ENCODE data around the gene TPST1.

DNA sequence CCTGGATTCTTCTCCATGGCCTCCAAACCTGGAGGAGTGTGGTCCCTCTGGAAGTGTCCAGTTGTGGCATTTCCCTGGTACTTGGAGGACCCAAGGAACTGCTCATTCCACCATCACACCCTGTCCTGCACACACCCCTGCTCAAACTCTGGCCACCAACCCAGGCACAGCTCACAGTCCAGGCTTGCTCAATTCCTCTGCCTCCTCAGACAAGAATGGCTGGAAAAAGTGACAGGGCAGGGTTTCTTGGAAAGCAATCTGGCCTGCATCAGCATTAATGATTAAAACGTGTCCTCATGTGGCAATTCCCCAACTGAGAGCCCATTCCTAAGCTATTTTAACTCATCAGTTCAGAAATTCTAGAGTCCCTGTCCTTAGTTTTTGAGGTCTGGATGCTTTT lies 17.2 kb upstream of the TPST1 start:
- TF ChIP-seq, protein P1, sequence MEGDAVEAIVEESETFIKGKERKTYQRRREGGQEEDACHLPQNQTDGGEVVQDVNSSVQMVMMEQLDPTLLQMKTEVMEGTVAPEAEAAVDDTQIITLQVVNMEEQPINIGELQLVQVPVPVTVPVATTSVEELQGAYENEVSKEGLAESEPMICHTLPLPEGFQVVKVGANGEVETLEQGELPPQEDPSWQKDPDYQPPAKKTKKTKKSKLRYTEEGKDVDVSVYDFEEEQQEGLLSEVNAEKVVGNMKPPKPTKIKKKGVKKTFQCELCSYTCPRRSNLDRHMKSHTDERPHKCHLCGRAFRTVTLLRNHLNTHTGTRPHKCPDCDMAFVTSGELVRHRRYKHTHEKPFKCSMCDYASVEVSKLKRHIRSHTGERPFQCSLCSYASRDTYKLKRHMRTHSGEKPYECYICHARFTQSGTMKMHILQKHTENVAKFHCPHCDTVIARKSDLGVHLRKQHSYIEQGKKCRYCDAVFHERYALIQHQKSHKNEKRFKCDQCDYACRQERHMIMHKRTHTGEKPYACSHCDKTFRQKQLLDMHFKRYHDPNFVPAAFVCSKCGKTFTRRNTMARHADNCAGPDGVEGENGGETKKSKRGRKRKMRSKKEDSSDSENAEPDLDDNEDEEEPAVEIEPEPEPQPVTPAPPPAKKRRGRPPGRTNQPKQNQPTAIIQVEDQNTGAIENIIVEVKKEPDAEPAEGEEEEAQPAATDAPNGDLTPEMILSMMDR (IDR thresholded peaks at IDR 0.05) = no peak
- TF ChIP-seq POLR2A (IDR thresholded peaks at IDR 0.05) = no peak
